Endothelial cell of hepatic sinusoid (primary cell): ENCODE measurements around the gene UPP2.

Source experiments
- in situ Hi-C: cut with HindIII; loops from 2 replicates; pipeline ENCODE4 v1.10.0; 2017; ENCODE audit warnings: low sequenced_read_pairs

Gene UPP2

GRCh38 chr2:158101384-158101926 lies at the start of gene UPP2:
TSS of gene UPP2 (plus strand) at chr2:158101876. CDS start at chr2:158102064, 188 bp downstream.
- in situ Hi-C loops: no loop called here

- in situ Hi-C loops: no loop called here
These were observed 48.9 kb upstream of the UPP2 start for GRCh38 chr2:158052761-158053160.

- in situ Hi-C loops: loop anchor here (5.0 kb wide), 1 partner anchor 120 kb away; no protein-coding TSS in a partner anchor
These were observed 44.8 kb upstream of the UPP2 start for GRCh38 chr2:158056875-158057274.

- in situ Hi-C loops: no loop called here
These were observed 41.4 kb upstream of the UPP2 start for GRCh38 chr2:158060160-158060834.

GRCh38 chr2:158060835-158061435 lies 40.7 kb upstream of the UPP2 start:
- in situ Hi-C loops: no loop called here

- in situ Hi-C loops: no loop called here
These were observed 39.9 kb upstream of the UPP2 start for GRCh38 chr2:158061763-158062162.

- in situ Hi-C loops: no loop called here
These were observed 35.5 kb upstream of the UPP2 start for GRCh38 chr2:158066046-158066713.

- in situ Hi-C loops: no loop called here
These were observed 30.7 kb upstream of the UPP2 start for GRCh38 chr2:158071018-158071417.

GRCh38 chr2:158072361-158072760 lies 29.3 kb upstream of the UPP2 start:
- in situ Hi-C loops: no loop called here

GRCh38 chr2:158079672-158080071 lies 22.0 kb upstream of the UPP2 start:
- in situ Hi-C loops: no loop called here

GRCh38 chr2:158088093-158088492 lies 13.6 kb upstream of the UPP2 start:
- in situ Hi-C loops: no loop called here

GRCh38 chr2:158089322-158089721 lies 12.4 kb upstream of the UPP2 start:
- in situ Hi-C loops: no loop called here

GRCh38 chr2:158091647-158092046 lies 10.0 kb upstream of the UPP2 start:
- in situ Hi-C loops: no loop called here

GRCh38 chr2:158094487-158095092 lies 7.1 kb upstream of the UPP2 start:
- in situ Hi-C loops: no loop called here

- in situ Hi-C loops: no loop called here
These were observed 6.4 kb upstream of the UPP2 start for GRCh38 chr2:158095269-158095668.

- in situ Hi-C loops: no loop called here
These were observed 5.8 kb upstream of the UPP2 start for GRCh38 chr2:158095912-158096311.

GRCh38 chr2:158097481-158097880 lies 4.2 kb upstream of the UPP2 start:
- in situ Hi-C loops: no loop called here

GRCh38 chr2:158098178-158098577 lies 3.5 kb upstream of the UPP2 start:
- in situ Hi-C loops: no loop called here

GRCh38 chr2:158099716-158100115 lies 2.0 kb upstream of the UPP2 start:
- in situ Hi-C loops: no loop called here

- in situ Hi-C loops: no loop called here
These were observed 1.3 kb upstream of the UPP2 start for GRCh38 chr2:158100411-158100810.

GRCh38 chr2:158102446-158102845 lies 770 bp downstream of the UPP2 start:
- in situ Hi-C loops: no loop called here
